Heart right ventricle (tissue), 16 donors: ENCODE measurements around the gene TSPOAP1. TPM values are rescaled to one million over a fixed set of nuclear protein-coding genes. Genes with fewer than 3 reads are reported as not detected.

Source experiments
- ATAC-seq, 8 donors: fragments of 200-7000 bp; cut with Tn5 transposase; one replicate each; pipeline ENCODE4 v1.9.1; 2020; ENCODE audit warnings: mild to moderate bottlenecking in 8 of 8, moderate library complexity in 8 of 8, moderate number of reproducible peaks in 1 of 8
- DNase-seq, 2 donors: peaks; one replicate each; pipeline ENCODE4 v3.0.0-alpha.2; 2020
- H3K27ac ChIP-seq, 10 donors: fragments of 200-600 bp; sonication (generic) in 2 of 10; one replicate each; pipeline versions ENCODE4 v1.5.0 to v1.8.0; 2020 to 2022; ENCODE audit warnings: mild to moderate bottlenecking in 3 of 10
- H3K27me3 ChIP-seq, 7 donors: fragments of 200-600 bp; one replicate each; pipeline ENCODE4 v1.8.0; 2021 to 2022; ENCODE audit warnings: mild to moderate bottlenecking in 2 of 7
- H3K36me3 ChIP-seq, 9 donors: fragments of 200-600 bp; sonication (generic) in 1 of 9; one replicate each; pipeline versions ENCODE4 v1.5.0 to v1.8.0; 2020 to 2022; ENCODE audit warnings: mild to moderate bottlenecking in 2 of 9
- H3K4me1 ChIP-seq, 9 donors: fragments of 200-600 bp; sonication (generic) in 1 of 9; one replicate each; pipeline versions ENCODE4 v1.5.0 to v1.8.0; 2020 to 2022; ENCODE audit warnings: mild to moderate bottlenecking in 4 of 9
- H3K4me3 ChIP-seq, 10 donors: fragments of 200-600 bp; sonication (generic) in 2 of 10; one replicate each; pipeline versions ENCODE4 v1.5.0 to v1.8.0; 2020 to 2022; ENCODE audit warnings: mild to moderate bottlenecking in 7 of 10, moderate library complexity in 2 of 10
- H3K9me3 ChIP-seq, 11 donors: fragments of 200-600 bp in 10 of 11; sonication (generic) in 2 of 11; one replicate each; pipeline versions ENCODE4 v1.5.0 to v1.8.0; 2013 to 2022; ENCODE audit warnings: mild to moderate bottlenecking in 2 of 11, control low read depth in 1 of 11, moderate library complexity in 1 of 11
- WGBS, 2 donors: extraction: QIAGEN DNeasy Blood & Tissue Kit; methylation state at CpG; one replicate each; pipeline ENCODE4 v1.1.7; 2013; ENCODE audit warnings: inconsistent platforms in 1 of 2; 5-methylcytosine and 5-hydroxymethylcytosine counted together
- intact Hi-C, 10 donors: fragments of 100-400 bp; cut with DNase I; formaldehyde crosslinking; loops; one replicate each; pipeline versions ENCODE4 v1.11.1 to v1.14.2; 2022
- polyA plus RNA-seq, 2 donors: library from polyadenylated mRNA; stranded (reverse); fragments of 200-250 nt; gene quantifications; one replicate each; pipeline ENCODE4 v1.2.3, GENCODE V29; 2013
- total RNA-seq, 10 donors: library from RNA; stranded (reverse); fragmentation: NEBNext Ultra II Directional in 3 of 10; extraction: Animal tissue kit (Norgen Biotek cat#: 25700) in 3 of 10; gene quantifications; one replicate each; pipeline versions ENCODE4 v1.2.1 to v1.2.4, GENCODE V29; 2021 to 2023
- TF ChIP-seq, protein P1 (sequence below), 9 donors: fragments of 200-600 bp; sonication (generic) in 2 of 9; IDR thresholded peaks; one replicate each; pipeline versions ENCODE4 v1.5.0 to v1.8.0; 2021 to 2022; ENCODE audit warnings: antibody characterized with exemption in 9 of 9, mild to moderate bottlenecking in 5 of 9, moderate library complexity in 1 of 9
- donor health status: Arrhythmogenic right ventricular cardiomyopathy.
- donor health status: ischemic (EF 13 %, LVEDD 7.1; RV severe dilation, severe dysfunction).
- donor health status: healthy with polysubstance abuse.
- donor health status: DM: no; HTN: yes; CAD: no.
- donor health status: DM: no; HTN: no; CAD: no.
- donor health status: ischemic (EF 25% LVEDD 6.9; RV normal size, moderate dysfunction).
- donor health status: ischemic (EF 25% LVEDD 5.7; RV mildly dilated, moderate dysfunction).
- donor health status: healthy.
- donor health status: DM: yes; HTN: yes; CAD: no.
- donor health status: Ischemic cardiomyopathy.
- donor health status: ischemic (EF 35%, LVEDD 5.7; RV mildly dilated, moderate dysfunction).
- donor health status: nonischemic (EF 11% LVEDD 7.7; RV severe dilation, severe dysfunction).
- donor health status: DM: yes; HTN: yes; CAD: no.
- donor health status: PGD.
- donor health status: ischemic (EF 29% LVEDD 5.4; RV normal size, mild dysfunction).
- donor health status: nonischemic (EF 23%, LVEDD 6.1; RV moderate dilation, normal function).

TSPOAP1 gene
- total and polyA plus RNA-seq, 12 donors, result 1.6 to 35.6 (median 12.4) TPM

DNA sequence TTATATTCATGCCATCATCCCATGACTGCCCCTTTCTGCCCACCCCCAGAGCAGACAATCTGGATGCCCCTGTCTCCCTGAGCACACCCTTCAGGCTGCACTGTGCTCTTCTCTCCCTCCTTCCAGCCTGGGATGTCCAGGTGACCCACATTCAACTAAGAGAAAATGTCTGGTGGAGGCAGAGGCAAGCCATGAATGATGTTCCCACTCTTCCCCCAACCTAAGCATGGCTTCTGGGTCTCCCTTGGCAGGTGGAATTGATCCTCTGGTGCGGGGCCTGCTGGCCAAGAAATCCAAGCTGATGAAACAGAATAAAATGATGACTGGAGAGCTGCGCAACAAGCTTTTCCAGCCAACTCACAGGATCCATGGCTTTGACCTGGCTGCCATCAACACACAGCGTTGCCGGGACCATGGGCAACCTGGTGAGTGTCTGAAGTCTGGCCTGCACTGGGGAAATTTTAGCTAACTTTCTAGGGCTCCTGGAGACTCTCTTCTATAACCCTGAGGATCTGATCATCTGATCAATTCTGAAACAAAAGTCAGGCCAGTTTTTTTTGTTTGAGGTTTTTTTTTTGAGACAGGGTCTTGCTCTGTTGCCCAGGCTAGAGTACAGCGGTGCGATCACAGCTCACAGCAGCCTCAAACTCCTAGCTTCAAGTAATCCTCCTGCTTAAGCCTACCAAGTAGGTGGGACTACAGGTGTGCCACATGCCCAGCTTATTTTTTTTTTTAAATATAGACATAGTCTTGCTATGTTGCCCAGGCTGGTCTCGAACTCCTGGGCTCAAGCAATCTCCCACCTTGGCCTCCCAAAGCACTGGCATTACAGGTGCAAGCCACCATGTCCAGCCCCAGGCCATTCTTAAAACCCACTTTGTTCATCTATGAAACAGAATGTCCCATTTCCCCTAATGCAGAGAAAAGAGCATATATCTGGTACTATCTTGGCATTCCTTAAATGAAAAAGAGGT lies 62.4 kb downstream of the TSPOAP1 start:
- DNase-seq (no peak), ATAC-seq (no peak)
- Histone ChIP-seq H3K4me1 (no peaks in the 10 kb centered on the region), H3K4me3 (no peak overlapping the region), H3K27ac (no peak overlapping the region), H3K27me3 (peaks cover 7 to 64% (median 54%) of the 10 kb centered on the region in 7 donors), H3K36me3 (no peaks in the 10 kb centered on the region), H3K9me3 (no peaks in the 10 kb centered on the region)
- intact Hi-C loops, result no loop called here
- TF ChIP-seq, protein P1, sequence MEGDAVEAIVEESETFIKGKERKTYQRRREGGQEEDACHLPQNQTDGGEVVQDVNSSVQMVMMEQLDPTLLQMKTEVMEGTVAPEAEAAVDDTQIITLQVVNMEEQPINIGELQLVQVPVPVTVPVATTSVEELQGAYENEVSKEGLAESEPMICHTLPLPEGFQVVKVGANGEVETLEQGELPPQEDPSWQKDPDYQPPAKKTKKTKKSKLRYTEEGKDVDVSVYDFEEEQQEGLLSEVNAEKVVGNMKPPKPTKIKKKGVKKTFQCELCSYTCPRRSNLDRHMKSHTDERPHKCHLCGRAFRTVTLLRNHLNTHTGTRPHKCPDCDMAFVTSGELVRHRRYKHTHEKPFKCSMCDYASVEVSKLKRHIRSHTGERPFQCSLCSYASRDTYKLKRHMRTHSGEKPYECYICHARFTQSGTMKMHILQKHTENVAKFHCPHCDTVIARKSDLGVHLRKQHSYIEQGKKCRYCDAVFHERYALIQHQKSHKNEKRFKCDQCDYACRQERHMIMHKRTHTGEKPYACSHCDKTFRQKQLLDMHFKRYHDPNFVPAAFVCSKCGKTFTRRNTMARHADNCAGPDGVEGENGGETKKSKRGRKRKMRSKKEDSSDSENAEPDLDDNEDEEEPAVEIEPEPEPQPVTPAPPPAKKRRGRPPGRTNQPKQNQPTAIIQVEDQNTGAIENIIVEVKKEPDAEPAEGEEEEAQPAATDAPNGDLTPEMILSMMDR (IDR thresholded peaks at IDR 0.05), result no peak
- WGBS, 2 donors, result 93% methylated on average over 7 of the region's 7 CpGs

DNA sequence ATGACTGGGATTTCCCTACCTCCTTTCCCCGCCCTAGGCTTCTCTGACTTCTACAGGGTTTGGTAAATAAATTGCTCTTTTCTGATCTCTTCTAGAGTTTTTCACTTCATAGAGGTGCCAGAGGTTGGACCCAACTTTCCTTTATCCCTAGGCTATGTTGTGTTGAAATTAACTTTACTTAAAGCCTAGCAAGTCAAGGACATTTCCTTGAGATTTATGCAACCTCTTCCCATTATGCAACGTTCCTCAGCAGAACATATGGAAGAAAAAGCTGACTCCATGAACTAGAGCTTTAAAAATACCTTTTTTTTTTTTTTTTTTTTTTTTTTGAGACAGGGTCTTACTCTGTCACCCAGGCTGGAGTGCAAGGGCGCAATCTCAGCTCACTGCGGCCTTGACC lies 63.3 kb downstream of the TSPOAP1 start:
- no peak overlapping the region for H3K4me3 ChIP-seq
- TF ChIP-seq, protein P1 (IDR thresholded peaks at IDR 0.05), result no peak
- H3K36me3 ChIP-seq, result no peaks in the 10 kb centered on the region
- H3K27ac ChIP-seq, result no peak overlapping the region
- H3K4me1 ChIP-seq, result no peaks in the 10 kb centered on the region
- ATAC-seq, result no peak
- DNase-seq, result no peak
- peaks cover 7 to 72% (median 62%) of the 10 kb centered on the region in 7 donors for H3K27me3 ChIP-seq
- intact Hi-C loops, result no loop called here
- H3K9me3 ChIP-seq, result no peaks in the 10 kb centered on the region
- 80% methylated on average over 4 of the region's 4 CpGs for WGBS, 2 donors

DNA sequence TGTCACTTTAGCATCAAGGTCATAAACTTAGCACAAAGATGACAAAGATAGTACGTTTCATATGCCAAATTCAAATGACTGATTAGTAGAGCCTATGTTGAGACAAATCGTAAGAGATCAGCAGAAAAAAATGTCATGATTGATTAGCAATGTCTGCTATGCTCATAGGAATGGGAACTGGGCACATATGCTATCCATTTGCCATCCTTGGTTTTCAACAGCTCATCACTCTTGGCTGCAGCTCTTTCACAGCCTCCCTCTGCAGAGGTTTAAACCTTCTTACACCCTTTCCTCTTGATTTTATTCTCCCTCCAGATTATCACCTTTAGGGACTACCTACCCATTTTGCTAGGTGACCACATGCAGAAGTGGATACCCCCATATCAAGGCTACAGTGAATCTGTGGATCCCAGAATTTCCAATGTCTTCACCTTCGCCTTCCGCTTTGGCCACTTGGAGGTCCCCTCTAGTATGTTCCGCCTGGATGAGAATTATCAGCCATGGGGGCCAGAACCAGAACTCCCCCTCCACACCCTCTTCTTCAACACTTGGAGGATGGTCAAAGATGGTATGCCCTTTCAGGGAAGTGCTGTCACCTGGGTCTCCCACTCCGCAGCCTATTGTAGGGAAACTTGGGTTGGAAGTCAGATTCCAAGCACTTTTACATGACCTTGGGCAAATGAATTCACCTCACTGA lies 64.0 kb downstream of the TSPOAP1 start:
- Histone ChIP-seq H3K27me3 (peaks cover 7 to 79% (median 69%) of the 10 kb centered on the region in 7 donors), H3K9me3 (no peaks in the 10 kb centered on the region), H3K4me1 (no peaks in the 10 kb centered on the region), H3K4me3 (no peak overlapping the region), H3K36me3 (no peaks in the 10 kb centered on the region), H3K27ac (no peak overlapping the region)
- DNase-seq, result no peak
- intact Hi-C loops, result no loop called here
- no peak for ATAC-seq
- TF ChIP-seq, protein P1 (IDR thresholded peaks at IDR 0.05), result no peak
- WGBS, 2 donors, result 76 to 83% methylated on average over 6 of the region's 6 CpGs

DNA sequence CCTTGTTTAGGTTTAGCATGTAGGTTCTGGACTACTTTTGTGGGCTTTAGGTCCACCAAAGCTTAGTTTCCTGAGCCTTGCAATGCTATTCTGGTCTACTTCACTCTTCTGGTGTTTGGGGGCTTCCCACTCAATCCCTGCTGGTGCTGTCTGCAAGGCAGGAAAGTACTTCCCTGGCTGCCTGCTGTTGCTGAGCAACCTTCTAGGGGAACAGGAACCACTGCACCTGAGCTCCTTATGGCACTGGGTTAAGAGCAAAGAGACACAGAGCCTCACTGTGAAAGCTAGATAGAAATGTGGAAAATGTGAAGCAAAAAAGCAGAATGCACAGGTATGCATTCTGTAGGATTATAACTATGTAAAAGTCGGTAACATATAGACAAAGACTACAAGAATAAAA lies 64.8 kb downstream of the TSPOAP1 start:
- TF ChIP-seq, protein P1 (IDR thresholded peaks at IDR 0.05), result no peak
- Histone ChIP-seq H3K27ac (no peak overlapping the region), H3K4me1 (no peaks in the 10 kb centered on the region), H3K36me3 (no peaks in the 10 kb centered on the region), H3K9me3 (no peaks in the 10 kb centered on the region), H3K27me3 (peaks cover 7 to 87% (median 73%) of the 10 kb centered on the region in 7 donors), H3K4me3 (no peak overlapping the region)
- 66 to 78% methylated on average over 1 of the region's 1 CpG for WGBS, 2 donors
- no peak for DNase-seq
- no peak for ATAC-seq
- intact Hi-C loops, result no loop called here
